Measurements from ENCODE around the gene LAPTM5. TPM values are rescaled to one million over a fixed set of nuclear protein-coding genes. Genes with fewer than 3 reads are reported as not detected.
A peak's percentile ranks its signal among the peaks of the same experiment; 100 is the strongest.

Gene LAPTM5
- polyA plus RNA-seq, 1 donor: 26.3 TPM

DNA sequence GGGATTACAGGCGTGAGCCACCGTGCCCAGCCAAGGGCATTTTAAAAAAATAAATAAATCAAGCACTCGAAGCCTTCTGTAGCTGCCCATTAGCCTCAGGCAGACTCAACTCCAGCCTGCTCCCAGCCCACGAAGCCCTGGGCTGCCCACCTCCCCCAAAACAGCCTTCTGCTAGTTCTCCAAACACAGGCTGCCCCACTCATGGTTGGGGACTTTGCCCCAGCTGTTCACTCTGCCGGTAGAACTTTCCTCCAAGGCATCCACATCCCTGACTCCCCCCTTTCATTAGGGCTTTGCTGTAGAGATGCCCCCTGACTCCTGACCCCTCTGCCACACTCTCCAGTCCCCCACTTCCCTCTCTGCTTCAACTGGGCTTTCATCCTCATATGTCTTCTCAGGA lies 29.7 kb upstream of the LAPTM5 start:
- DNase-seq: no peak

DNA sequence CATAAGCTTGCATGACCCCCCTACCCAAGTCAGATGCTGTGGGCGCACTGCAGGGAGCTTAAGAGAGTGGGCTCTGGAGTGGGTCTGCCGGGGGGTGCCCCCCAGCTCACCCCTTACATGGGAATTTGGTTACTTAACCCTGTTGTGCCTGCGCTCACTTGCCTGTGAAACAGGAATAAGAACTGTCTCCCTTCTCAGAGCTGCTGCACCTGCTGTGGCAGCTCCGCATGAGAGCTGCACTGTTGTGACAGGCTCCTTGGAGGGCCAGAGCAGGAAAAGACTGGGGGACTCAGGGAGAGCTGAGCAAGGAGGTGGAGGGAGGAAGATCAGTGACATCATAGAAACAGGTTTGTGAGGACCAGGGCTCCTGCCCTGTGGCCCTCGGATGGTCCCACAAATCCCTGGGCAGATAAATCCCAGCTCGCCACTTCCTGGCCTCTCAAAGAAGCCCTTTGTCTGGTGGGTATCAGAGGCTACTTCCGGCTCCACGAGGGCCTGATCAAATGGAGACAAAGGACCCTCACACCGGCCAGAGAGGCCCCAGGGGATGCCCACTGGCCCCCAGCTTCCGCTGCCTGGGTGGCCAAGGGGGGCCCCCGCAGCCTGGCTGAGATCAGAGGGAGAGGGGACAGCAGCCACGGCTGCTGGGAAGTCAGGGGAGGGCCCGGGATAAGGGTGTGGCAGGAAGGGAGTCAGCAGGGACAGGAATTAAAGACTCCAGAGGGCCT lies 28.9 kb upstream of the LAPTM5 start:
- no peak for DNase-seq

DNA sequence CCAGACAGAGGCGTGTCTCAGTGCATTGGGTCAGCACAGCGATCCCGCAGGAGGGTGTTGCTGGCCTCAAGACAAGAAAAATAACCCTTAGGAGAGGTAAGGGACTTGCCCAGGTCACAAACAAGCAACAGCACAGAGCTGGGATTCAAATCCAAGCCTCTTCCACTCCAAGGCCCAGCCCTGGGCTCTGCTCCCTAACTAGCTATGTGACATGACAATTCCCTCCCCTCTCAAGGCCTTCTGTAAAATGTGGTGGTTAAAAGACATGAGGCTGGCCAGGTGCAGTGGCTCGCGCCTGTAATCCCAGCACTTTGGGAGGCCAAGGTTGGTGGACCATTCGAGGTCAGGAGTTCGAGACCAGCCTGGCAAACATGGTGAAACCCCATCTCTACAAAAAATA lies 28.1 kb upstream of the LAPTM5 start:
- no peak for DNase-seq

DNA sequence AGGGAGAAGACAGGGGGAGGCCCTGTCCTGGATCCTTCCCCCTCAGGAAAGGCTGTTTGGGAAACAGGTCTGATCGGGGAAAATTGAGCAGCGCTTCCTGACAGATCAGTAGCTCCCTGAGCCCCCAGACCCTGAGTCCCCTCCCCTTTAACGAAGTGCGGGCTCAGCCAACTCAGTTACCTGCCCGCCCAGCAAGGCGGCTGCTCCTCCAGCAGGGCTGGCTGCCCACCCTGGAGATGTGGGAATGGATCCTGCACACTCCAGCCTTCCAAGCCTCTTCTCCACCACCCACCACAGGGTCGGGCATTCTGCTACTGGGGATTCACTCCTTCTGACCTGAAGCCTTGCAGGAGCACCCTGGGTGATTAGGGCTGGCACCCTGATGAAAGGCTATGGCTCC lies 27.6 kb upstream of the LAPTM5 start:
- DNase-seq: no peak

DNA sequence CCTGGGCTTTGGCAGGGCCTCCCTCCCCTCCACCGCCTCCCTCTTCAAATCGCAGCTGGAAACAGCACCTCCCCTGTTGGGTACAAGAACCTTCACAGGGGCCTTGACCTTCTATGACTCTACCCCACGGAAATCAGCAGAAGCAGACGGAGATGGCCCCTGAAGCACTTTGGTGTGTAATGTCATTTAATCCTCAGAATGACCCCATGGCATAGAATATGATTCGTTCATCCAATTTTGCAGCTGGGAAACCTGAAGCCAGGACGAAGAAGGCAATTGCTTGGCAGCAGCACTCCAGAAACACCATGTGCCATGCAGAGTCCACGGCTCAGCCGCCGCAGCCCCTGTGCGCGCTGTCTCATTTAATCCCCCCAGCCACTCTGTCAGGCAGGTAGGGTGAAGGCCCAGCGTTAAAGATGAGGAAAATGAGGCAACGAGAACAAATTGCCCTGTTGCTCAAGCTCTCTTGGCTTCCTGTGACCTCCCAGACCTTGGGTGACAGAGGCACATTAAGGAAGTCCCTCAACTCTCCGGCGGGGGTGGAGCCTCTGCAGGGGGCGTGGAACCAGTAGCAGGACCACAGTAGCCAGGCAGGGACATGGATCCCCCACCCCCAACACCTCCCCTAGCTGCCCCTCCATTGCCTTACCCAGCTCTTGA lies 25.8 kb upstream of the LAPTM5 start:
- DNase-seq: no peak

DNA sequence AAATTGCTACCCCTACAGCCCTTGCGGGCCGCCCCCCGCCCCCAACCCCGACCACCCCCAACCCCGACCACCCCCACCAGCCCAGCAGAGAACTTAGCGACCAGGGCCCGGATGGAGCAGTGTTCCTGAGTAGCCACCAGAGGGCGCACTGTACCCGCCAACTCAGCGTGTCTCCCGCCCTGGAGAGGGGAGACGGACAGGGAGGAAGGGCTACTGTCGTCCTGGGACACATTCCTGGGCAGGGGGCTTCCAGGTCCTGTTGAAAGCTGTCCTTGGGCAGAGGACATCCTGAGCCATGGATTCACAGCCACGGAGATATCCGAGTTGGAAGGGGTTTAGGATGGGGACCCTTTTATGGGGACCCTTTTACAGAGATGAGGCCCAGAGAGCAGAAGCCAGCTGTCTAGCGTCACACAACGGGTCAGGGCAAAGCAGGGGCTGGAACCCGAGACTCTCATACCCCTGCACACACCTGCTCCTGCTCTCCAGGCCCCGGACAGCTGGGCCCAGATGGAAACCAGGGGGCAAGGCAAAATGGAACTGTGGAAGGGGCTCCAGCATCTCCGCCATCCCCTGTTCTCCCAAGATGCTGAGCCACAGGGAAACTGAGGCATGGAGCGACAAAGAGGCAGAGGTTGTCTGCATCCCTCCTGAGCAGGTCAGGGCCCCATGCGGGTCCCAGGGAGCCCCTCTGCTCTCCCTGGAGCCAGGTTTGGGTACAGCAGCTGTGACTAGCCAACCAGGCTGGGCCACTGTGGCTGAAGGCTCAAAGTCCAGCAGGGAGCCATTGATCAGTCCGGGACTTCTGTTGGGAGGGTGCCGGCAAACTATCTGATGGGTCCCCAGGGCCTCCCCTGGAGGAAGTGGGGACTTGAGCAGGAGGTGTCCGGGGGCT lies 25.0 kb upstream of the LAPTM5 start:
- peak; percentile 69 for DNase-seq

DNA sequence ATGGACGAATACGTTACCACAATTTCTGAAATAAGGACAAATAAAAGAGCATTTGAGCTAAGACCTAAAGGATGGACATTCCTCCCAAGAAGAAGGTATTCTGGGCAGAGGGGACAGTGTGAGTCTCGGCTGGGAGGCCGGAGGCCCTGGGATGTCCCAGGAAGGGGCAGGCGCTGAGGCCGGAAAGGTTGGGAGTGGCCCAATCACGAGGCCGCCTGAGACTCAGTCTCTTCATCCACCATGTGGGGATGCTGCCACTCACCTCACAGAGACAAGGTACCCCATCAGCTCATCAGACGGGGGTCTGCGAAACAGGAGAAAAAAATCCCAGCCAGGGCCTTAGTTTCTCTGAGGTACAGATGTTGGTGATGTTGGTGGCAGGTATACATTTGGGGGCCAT lies 24.3 kb upstream of the LAPTM5 start:
- no peak for DNase-seq

DNA sequence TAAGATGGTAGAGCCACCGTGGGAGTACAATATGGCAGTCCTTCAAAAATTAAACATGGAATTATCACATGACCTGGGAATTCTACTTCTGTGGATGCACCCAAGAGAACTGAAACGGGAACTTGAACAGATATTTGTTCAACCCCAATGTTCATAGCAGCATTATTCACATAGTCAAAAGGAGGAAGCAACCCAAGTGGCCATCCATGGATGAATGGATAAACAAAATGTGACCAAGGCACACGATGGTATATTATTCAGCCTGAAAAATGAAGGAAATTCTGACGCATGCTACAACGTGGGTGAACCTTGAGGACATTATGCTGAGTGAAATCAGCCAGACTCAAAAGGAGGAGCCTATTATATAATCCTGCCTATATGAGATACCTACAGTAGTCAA lies 22.8 kb upstream of the LAPTM5 start:
- DNase-seq: no peak

DNA sequence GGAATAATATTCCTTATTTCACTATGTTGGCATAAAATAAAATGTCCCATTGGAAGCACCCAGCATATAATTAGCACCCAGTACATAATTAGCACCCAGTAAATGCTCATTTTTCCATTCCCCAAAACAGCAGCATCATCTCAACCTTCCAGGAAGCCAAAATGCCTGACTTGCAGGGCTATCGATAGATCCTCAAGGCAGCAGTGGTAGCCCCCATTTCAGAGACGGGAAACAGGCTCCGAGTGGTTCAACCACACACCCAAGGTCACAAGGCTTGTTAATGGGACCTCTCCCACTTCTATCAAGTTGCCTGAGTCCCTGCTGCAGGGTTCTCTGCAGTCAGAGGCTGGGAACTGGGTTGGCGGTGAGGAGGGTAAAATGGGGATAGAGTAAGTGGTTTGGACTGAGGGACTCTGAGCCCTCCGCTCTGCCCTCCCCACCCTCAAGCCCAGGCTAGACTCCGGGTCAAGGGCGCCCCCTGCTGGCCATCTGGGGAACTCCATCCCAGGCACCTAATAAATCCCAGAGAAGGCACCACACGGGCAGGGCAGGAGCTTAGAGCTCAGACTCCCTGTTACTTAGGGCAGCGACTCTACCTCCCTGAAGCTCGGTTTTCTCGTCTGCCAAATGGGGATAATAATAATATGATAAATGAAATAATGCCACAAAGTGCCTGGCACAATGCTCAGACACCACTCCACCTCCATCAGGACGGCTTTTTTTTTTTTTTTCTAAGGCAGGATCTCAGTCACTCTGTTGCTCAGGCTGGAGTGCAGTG lies 21.9 kb upstream of the LAPTM5 start:
- DNase-seq: peak; percentile 79

DNA sequence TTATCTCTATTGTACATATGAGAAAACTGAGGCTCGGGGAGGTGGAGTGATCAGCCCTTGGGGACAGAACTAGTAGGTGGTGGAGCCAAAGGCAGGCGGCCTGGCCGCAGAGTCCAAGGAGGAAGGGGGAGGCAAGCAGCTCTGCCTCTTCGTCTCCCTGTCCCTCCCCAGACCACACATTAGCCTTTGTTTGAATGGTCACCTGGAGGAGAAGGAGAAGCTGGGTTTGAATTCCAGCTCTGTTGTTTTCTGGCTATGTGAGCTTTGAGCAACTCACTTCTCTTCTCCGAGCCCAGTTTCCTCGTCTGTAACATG lies 21.4 kb upstream of the LAPTM5 start:
- no peak for DNase-seq

DNA sequence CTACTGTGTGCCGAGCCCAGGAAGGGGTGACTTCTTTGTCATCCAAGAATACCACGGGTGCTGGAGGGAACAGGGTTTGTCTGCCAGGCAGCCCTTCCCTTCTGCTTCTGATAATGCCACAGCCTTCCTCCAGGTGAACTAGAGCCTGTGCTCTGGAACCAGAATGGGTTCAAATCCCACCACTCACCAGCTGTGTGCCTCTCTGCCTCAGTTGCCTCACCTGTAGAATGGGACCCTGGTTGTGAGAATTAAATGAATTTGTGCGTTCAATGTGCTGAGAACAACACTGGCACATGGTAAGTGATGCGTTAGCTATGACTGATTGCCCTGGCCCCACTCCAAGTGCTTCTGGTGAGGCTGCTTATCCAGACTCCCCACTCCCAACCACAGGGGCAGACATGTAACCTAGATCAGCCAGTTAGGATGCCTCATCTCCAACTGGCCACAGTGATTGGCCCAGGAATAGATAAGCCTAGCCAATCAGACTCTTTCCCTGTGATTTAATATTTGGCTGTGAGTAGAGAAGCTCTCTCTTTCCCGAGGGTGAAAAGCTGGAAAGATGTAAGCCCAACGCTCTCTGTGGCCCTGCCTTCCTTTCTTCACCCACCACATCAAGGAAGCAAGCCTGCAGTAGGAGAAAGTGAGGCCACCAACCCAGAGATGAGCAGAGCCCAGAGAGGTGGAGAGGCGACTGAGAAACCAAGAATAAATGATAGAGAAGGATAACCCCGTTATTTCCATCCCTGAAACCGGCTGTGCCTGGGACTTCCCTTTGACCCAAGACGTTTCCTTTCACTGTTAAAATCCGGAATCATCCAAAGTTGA lies 20.8 kb upstream of the LAPTM5 start:
- DNase-seq: no peak

DNA sequence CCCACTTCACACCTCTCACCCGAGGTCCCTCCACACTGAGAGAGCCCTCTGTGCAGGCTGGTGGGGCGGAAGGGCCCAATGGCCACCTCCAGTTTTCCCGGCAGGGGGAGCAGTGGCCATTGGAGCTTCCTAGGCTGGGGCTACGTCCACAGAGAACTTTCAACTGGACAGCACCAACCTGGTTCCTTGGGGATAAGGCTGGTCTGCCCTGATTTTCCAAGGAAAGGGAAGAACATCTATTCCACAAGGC lies 20.3 kb upstream of the LAPTM5 start:
- no peak for DNase-seq

DNA sequence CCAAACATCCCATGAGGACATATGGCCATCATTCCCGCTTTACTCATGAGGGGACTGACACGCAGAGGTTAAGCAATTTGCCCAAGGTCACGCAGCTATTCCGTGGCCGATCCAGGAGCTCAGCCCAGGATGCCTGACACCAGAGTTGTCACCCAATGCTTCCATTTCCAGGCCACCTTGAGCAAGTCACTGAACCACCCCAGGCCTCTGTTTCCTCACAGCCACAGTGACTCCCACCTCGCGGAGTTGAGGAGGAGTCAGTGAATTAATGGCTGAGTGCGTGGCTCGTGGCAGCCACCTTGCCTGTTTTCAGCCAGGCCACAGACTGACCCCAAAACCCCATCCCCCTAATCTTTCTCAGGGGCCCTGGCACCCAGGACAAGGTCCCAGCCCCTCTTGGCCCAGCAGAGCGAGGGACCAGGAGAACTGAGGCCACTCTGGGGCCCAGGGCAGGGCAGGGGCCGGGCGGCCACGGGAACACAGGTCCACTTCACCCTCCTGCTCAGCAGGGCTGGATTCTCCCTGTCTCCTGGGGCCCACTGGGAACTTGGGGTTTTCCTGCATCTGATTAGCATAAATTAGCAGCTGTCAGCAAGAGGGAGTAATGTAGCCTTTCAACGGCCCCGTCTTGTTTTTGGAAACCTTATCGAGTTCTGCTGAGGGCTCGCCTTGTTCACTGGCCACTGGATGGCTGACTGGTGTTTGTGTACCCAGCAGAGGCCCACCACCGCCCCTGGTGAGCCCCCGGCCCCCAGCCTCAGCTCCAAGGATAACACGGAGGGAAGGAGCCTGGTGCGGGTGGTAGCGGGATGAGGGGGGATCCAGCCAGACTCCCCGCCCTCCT lies 19.7 kb upstream of the LAPTM5 start:
- no peak for DNase-seq

DNA sequence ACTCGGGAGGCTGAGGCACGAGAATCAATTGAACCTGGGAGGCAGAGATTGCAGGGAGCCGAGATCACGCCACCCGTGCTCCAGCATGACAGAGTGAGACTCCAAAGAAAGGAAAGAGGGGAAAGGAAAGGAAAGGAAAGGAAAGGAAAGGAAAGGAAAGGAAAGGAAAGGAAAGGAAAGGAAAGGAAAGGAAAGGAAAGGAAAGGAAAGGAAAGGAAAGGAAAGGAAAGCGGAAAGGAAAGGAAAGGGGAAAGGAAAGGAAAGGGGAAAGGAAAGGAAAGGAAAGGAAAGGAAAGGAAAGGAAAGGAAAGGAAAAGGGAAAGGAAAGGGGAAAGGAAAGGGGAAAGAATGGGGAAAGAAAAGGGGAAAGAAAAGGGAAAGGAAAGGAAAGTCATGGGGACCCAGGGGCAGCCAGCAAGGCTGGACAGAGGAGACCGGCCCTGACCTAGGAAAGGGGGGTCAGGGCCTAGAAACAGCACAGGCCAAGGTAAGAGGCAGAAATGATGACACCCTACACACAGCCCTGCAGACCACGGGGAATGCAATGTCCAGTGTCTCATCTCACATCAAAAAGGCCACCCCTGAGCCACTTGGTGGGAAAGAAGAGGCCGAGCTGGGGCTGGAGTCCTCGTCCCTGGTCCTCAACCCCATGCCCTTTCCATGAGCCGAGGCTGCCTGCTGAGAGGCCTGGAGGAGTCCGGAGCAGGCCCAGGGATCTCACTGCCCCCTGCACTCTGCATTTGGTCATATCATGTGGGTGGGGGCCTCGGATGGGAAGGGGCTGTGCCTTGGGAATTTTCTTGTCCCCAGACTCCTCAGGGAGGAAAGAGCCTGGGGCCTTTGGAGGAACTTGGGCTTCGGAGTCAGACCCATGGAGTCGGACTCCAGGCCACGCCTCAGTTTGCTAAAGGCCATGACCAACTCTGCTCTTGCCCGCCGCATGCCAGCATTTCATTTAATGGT lies 18.8 kb upstream of the LAPTM5 start:
- no peak for DNase-seq

DNA sequence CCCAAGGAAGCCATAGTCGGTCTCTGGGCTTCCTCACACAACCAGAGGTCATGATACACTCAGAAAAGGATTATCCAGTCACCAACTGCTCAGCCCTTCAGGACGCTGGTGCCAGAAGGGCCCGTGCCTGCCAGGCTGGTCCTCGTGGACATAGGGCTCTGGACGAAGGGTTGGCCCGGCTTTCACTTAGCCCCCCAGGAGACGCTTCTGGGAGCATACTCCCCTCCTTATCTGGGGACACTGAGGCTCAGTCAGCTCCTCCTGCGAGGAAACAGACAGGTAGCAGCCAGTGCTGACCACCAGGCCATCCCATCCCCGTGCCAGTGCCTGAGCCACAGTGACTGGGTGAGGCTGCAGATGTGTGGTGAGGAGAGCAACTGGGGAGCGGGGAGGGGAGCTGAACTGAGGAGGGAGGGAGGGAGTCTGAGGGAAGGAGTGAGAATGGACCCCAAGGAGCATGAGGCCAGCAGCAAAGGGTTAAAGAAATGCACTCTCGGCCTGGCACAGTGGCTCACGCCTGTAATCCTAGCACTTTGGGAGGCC lies 17.9 kb upstream of the LAPTM5 start:
- DNase-seq: no peak

DNA sequence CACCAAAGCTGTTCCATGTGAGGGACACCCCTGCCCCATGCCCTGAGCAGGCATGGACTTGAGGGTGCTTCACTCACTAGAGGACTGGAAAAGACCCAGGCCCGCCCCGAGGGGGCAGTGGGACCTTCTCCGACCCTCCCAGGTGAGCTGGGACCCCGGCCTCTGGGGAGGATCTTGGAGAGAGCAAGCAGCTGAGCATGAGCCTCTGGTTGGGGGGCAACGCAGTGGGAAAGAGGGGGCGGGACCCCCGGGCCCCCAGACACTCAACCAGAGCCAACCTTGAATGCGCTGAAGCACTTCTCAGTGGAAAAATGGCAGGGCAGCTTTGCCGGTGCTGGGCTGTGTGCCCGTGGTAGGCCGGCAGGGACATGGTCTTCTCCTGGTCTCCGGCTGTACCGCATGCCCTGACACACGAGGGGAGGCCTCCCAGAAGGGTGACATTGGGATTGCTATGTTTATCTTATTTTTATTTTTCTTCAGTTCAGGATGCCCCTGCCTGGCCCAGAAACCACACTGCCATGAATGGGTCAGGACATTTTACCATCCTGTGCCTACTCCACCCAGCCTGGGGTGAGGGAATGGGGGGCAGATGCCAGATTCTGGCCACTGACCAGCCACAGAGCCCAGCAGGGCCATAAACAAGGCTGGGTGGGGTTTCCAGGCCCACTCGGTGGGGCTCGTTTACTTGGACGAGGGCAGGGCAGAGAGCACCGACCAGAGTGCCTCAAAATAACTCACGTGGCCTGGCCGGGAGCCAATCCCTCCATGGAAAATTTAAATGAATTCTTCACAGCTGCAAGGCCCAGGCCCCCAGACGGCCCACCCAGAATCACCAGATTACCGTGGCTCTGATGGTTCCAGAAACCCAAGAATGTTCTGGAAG lies 17.2 kb upstream of the LAPTM5 start:
- no peak for DNase-seq

DNA sequence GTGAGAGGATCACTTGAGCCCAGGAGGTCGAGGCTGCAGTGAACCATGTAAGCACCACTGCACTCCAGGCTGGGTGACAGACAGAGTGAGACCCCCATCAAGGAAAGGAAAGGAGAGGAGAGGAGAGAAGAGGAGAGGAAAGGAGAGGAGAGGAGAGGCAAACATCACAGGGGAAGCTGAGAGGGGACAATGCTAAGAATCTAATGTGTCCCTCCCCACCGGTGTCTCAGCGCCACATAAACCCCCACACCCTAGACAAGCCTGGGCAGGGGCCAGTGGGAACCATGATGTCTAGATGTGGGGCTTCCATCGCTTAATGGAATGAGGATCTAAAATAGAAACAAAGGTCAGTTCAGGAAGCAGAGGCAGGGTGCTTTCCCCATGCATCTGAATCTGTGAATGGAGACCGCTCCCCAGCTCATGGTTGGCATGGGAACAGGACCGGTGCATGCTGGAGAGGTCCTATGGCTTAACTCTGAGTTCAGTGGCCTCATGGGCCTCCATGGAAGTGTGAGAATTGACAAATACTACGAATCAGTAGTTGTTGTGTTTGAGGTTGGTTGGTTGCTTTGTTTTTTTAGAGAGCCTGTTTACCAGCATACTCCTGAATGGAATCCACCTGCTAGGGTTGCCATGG lies 16.3 kb upstream of the LAPTM5 start:
- no peak for DNase-seq

DNA sequence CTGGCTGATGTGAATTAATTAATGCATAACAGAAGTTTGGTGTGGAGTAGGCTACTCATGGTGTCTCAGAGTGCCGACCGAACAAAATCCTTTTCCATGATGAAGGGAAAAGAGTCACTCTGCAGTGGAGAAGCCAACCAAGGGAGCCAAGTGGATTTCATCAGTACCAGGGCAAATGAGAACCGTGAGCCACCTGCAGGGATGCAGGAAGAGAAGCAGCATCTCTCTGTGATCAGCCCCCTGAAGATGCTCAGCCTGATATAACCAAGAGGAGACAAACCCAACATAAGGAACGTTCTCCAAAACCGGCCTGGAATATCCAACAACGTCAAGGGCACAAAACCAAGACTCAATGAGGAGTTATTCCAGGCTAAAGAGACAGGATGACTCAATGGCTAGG lies 13.4 kb upstream of the LAPTM5 start:
- no peak for DNase-seq
